GM13977 (cell line): Measurements from ENCODE around the gene TMEM258.

Experiments
- DNase-seq: peaks from one replicate; pipeline ENCODE4 v3.0.0; 2012; ENCODE audit warnings: low spot score
- in situ Hi-C: fragments of 300-500 bp; cut with MboI; formaldehyde crosslinking; loops from one replicate; pipeline ENCODE4 v1.12.0; 2022; ENCODE audit warnings: low sequenced_read_pairs, low pct_unique_long_range_greater_than_20kb, mixed read lengths, inconsistent platforms; ENCODE audit not compliant: unreplicated experiment
- TF ChIP-seq, protein P1 (sequence below): IDR thresholded peaks from 2 replicates; pipeline ENCODE4 v1.5.1; 2012; ENCODE audit warnings: mild to moderate bottlenecking, control low read depth; ENCODE audit not compliant: insufficient read depth; ENCODE audit errors: extremely low read depth, missing control alignments

TMEM258 gene

DNA sequence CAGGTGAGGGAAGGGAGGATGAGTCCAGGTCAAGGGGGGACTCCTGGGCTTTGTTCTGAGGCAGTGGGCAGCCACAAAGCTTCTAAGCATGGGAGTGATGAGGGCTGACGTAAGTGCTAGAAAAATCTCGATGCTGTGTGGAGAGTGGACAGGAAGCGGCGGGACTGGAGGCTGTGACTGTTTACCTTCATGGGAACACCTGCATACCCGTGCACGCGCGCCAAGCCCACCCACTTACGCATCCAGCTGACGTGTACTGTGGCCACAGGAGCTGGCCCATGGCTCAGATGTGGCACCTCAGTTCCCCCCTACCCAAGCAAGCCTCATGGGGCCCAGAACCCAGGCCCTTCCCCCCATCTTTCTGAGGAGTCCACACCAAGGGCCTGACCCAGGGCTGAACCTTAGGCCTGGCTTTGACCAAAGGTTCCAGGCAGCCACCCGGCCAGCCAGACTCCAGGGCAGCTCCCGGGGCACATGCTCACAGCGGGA is 26.0 kb downstream of the TMEM258 start:
- TF ChIP-seq, protein P1, sequence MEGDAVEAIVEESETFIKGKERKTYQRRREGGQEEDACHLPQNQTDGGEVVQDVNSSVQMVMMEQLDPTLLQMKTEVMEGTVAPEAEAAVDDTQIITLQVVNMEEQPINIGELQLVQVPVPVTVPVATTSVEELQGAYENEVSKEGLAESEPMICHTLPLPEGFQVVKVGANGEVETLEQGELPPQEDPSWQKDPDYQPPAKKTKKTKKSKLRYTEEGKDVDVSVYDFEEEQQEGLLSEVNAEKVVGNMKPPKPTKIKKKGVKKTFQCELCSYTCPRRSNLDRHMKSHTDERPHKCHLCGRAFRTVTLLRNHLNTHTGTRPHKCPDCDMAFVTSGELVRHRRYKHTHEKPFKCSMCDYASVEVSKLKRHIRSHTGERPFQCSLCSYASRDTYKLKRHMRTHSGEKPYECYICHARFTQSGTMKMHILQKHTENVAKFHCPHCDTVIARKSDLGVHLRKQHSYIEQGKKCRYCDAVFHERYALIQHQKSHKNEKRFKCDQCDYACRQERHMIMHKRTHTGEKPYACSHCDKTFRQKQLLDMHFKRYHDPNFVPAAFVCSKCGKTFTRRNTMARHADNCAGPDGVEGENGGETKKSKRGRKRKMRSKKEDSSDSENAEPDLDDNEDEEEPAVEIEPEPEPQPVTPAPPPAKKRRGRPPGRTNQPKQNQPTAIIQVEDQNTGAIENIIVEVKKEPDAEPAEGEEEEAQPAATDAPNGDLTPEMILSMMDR: no peak
- DNase-seq: no peak
- in situ Hi-C loops: no loop called here

DNA sequence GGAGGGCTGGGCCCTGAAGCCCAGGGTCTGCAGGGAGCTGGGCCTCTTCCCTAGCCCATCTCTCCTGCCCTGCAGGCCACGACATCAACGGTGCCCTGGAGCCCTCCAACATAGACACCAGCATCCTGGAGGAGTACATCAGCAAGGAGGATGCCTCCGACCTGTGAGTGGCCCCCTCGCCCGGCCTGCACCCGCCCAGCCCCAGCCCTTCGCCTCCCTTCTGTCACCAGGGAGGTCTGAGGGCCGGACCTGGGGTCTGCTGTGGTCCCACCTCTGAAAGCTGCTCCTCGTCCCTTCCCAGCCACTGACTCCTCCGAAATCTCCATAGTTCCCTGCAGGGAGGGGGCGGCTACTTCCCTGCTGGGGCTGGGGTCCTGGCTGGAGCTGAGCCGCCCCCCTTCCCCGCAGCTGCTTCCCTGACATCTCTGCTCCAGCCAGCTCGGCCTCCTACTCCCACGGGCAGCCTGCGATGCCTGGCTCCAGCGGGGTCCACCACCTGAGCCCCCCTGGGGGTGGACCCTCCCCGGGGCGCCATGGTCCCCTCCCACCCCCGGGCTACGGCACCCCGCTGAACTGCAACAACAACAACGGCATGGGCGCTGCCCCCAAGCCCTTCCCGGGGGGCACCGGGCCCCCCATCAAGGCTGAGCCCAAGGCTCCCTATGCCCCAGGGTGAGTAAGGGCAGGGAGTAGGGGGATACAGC is 26.7 kb downstream of the TMEM258 start:
- TF ChIP-seq, protein P1: no peak
- in situ Hi-C loops: no loop called here
- no peak for DNase-seq

DNA sequence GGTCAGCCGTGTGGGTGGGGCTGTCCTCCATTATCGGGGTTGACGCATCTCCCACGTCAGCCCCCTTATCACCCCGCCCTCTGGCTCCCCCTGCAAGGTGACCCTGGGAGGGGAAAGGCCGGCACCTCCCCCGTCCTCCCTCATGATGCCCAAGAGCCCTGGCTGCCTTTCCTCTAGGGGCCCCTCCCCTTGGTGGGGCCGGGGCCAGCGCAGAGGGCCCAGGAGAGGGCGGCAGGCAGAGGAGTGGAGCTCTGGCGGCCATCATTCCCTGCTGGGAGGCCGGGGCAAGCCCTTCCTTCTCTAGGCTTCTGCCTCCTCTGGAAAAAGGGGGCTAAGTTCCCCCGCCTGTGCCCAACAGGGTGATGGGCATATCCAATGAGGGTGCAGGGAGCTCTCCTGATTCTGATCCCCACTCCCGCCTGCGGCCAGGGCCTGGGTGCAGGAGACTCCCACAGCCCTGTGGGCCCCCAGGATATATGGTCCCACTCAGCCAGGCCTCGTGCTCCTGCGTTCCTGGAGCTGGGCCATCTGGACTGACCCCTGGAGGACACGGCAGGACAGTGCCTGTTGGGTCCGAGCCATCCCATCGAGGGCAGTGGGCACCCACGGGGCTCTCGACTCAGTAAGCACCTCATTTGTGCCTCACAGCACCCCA is 27.7 kb downstream of the TMEM258 start:
- no peak for DNase-seq
- in situ Hi-C loops: no loop called here
- TF ChIP-seq, protein P1: no peak

DNA sequence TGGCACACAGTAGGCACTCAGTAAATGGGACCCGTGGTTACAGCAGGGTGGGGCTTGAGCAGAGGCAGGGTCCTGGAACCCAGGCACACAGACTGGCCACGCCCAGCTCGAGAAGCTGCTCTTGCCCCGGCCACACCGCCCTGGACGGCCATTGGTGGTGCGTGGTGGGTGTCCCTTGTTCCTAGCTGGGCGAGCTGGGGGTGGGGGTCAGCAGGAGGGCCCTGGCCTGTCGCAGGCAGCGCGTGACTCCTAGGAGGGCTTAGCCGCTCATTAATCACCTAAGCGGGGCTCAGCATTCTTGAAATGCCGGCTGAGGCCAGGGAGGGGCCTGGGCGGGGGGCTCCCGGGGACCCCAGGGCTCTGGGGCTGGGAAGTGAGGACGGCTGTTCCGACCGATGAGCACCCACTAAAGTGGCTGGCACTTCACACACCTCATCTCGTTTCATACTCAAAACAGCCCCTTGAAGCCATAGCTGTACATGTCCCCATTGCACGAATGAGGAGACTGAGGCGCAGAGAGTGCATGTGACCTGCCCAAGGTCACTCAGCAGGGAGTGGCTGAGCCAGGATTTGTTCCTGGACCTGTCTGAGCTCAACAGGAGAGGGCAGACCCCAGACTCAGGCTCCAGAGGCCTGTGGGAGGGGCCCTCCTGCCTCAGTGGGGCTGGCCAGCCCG is 28.3 kb downstream of the TMEM258 start:
- no peak for DNase-seq
- TF ChIP-seq, protein P1: no peak
- in situ Hi-C loops: no loop called here

DNA sequence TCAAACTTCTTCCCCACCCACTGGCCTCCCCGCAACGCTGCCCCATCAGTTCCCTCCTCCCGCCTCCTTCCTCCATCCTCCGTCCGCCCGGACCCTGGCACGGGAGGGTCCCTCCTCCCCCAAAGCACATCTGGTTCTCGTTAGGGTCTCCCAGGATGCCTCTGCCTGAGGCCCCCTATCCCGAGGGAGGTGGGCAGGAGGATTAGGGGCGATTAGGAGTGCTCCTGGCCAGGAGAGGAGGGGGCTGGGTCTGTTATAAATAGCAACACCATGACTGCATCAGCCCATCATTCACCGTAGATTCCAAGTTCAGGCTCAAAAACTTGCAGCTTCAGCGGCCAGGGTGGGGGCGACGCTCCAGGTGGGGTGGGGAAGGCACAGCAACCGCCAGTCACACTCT is 29.6 kb downstream of the TMEM258 start:
- no peak for DNase-seq
- in situ Hi-C loops: no loop called here
- TF ChIP-seq, protein P1: no peak

DNA sequence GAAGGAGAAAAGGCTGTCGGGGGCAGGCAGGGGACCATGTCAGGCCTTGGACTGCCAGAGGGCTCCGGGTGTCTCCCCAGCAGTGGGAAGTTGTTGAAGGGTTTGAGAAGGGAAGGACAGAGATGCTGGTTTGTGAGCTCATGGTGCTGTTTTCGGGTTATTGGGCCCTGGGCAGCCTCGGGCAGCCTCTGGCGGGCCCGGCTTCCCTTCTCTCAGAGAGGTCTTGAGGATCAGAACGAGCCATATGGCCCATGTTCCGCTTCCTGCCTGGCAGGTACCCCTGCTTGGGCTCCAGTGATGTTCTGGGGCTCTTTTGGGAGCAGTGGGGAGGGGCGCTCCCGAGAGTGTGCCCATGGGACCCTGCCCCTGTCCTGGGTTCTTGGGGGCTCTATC is 30.2 kb downstream of the TMEM258 start:
- in situ Hi-C loops: no loop called here
- TF ChIP-seq, protein P1: no peak
- no peak for DNase-seq
